GM21526 (cell line): ENCODE results near the gene SERINC5.
A peak's percentile ranks its signal among the peaks of the same experiment; 100 is the strongest.
"Not testable (repeated sequence)": the region's sequence is repeated elsewhere in the genome, so short reads cannot be mapped to it uniquely, and the experiment has no call there.

Experiments used
- ATAC-seq: cut with Tn5 transposase; IDR thresholded peaks from one replicate; pipeline ENCODE4 v1.9.1; 2021; ENCODE audit warnings: moderate library complexity; ENCODE audit not compliant: unreplicated experiment, low FRiP score

Gene SERINC5

DNA sequence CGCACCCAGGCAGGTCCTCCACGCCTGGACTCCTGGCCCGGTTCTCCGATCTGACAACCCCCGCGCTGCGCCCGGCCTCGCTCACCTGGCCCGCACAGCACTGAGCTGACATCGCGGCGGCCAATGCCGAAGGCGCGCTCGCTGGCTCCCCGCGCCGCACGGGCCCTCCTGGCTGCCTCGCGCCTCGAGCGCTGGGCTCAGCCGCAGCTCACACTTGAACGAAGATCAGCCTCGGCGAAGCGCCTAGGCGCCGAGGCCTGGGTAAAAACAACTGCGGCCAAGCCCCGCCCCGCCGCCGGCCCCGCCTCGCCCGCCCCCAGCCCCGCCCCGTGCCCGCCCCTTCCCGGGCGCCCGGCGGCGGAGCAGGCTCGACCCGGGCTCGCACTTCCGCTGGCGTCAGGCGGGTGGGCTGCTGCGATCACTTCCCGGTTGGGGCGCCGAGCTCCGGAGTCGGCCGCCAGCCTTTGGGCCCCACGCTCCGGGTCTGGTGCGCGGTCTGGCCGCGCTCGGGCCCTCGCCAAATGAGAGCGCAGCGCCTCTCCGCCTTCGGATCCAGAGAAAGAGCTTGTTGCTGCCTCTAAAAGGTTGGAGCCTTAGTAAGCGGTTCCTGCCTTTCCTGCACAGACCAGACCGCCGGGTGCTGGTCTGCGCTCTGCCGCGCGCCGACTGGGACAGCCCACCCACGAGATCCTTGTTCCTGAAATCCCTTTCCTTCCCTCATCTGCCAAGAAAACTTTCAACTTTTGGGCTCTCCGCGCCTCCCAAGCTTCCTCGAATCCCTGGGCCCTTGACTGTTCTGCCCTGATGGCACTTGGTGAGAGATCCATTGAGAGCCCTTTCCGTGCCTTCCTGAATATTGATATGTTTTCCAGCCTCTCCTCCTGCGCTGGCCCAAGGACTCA, at the start of gene SERINC5:
SERINC5 (minus strand) TSS at position 238 of the 902 bp plus-strand sequence; CDS start at position 112, 126 bp downstream.
- peak; percentile 81 for ATAC-seq

DNA sequence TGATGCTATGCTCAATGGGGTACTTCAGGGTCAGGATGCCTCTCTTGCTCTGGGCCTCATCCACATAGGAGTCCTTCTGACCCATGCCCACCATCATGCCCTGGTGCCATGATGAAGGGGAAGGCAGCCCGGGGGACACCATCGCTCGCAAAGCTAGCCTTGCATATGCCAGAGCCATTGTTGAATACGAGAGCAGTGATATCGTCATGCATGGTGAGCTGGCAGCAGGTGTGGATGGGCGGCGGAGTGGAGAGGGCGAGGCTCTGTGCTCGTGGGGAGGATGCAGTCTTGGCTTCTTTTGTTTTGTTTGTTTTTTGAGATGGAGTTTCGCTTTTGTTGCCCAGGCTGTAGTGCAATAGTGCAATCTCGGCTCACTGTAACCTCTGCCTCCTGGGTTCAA, 46.8 kb upstream of the SERINC5 start:
- no peak for ATAC-seq

DNA sequence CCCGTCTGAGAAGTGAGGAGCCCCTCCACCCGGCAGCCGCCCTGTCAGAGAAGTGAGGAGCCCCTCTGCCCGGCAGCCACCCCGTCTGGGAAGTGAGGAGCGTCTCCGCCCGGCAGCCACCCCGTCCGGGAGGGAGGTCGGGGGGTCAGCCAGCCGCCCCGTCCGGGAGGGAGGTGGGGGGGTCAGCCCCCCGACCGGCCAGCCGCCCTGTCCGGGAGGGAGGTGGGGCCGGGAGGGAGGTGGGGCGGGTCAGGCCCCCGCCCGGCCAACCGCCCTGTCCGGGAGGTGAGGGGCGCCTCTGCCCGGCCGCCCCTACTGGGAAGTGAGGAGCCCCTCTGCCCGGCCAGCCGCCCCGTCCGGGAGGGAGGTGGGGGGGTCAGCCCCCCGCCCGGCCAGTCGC, 45.5 kb upstream of the SERINC5 start:
- ATAC-seq: not testable (repeated sequence)

DNA sequence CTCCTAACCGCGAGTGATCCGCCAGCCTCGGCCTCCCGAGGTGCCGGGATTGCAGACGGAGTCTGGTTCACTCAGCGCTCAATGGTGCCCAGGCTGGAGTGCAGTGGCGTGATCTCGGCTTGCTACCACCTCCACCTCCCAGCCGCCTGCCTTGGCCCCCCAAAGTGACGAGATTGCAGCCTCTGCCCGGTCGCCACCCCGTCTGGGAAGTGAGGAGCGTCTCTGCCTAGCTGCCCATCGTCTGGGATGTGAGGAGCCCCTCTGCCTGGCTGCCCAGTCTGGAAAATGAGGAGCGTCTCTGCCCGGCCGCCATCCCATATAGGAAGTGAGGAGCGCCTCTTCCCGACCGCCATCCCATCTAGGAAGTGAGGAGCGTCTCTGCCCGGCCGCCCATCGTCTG, 44.9 kb upstream of the SERINC5 start:
- ATAC-seq: not testable (repeated sequence)

DNA sequence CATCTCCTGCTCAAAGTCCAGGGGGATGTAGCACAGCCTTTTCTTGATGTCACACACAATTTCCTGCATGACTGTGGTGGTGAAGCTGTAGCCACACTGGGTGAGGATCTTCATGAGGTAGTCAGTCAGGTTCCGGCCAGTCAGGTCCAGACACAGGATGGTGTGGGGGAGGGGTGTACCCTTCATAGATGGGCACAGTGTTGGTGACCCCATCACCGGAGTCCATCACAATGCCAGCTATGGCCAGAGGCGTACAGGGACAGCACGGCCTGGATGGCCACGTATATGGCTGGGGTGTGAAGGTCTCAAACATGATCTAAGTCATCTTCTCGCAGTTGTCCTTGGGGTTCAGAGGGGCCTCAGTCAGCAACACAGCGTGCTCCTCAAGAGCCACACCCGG, 44.3 kb upstream of the SERINC5 start:
- no peak for ATAC-seq

DNA sequence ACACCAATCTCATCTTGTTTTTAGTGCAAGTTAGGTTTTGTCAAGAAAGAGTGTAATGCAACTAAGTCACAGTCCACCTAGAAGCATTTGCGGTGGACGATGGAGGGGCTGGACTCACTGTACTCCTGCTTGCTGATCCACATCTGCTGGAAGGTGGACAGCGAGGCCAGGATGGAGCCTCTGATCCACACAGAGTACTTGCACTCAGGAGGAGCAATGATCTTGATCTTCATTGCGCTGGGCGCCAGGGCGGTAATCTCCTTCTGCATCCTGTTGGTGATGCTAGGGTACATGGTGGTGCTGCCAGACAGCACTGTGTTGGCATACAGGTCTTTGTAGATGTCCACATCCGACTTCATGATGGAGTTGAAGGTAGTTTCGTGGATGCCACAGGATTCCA, 43.8 kb upstream of the SERINC5 start:
- ATAC-seq: no peak

DNA sequence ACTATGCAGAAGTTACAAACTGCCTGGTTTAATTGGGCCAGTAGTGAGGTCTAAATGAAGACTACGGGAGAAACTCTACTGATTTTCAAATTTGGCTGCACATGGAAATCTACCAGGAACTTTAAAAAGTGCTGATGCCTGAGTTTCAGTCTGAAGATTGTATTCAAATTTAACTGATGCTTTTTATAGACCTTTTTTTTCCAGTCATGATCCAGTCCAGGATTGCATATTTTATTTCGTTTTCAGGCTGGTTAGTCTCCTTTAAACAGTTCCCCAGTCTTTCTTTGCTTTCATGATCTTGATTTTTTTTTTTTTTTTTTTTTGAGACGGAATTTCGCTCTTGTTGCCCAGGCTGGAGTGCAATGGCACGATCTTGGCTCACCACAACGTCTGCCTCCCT, 40.3 kb upstream of the SERINC5 start:
- ATAC-seq: no peak

DNA sequence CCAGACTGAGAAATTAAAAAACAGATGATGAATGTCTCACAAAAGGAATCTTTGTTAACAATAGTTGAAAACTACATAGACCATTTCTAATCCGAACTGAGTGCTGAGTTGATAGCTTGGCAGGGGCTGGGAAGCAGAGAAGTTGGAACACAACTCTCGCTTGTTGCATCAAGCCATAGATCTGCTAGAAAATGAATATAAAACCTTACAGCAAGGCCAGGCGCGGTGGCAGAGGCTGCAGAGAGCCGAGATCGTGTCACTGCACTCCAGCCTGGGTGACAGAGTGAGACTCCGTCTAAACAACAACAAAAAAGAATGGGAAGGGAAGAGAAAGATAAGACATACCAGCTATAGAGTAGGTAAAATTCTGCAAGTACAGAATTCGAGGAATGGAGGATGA, 35.9 kb upstream of the SERINC5 start:
- ATAC-seq: no peak

DNA sequence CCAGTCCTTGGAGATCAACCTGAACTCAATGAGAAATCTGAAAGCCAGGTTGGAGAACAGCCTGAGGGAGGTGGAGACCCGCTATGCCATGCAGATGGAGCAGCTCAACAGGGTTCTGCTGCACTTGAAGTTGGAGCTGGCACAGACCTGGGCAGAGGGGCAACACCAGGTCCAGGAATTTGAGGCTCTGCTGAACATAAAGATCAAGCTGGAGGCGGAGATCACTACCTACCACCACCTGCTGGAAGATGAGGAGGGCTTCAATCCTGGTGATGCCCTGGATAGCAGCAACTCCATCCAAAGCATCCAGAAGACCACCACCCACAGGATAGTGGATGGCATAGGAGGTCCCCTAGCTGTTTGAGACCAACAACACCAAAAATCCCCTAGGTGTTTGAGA, 33.5 kb upstream of the SERINC5 start:
- no peak for ATAC-seq

DNA sequence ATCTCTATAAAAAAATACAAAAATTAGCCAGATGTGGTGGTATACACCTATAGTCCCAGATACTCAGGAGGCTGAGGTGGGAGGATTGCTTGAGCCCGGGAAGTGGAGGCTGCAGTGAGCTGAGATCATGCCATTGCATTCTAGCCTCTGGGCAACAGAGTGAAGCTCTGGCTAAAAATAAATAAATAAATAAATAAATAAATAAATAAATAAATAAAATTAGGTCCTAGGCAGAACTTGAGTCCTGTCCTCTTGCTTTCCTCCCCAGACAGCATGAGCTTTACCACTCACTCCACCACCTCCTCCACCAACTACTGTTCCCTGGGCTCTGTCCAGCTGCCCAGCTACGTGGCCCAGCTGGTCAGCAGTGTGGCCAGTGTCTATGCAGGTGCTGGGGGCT, 32.3 kb upstream of the SERINC5 start:
- no peak for ATAC-seq

DNA sequence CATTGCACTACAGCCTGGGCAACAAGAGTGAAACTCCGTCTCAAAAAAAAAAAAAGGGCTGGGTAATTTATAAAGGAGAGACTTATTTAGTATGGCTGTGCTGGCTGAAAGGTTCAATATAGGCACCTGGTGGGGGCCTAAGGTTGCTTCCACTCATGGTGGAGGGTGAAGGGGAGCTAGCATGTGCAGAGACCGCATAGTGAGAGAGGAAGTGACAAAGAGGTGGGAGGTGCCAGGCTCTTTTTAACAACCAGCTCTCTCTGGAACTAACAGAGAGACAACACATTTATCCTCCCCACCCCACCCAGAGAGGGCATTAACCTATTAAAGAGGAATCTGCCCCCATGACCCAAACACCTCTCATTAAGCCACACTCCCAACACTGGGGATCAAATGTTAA, 28.9 kb upstream of the SERINC5 start:
- no peak for ATAC-seq

DNA sequence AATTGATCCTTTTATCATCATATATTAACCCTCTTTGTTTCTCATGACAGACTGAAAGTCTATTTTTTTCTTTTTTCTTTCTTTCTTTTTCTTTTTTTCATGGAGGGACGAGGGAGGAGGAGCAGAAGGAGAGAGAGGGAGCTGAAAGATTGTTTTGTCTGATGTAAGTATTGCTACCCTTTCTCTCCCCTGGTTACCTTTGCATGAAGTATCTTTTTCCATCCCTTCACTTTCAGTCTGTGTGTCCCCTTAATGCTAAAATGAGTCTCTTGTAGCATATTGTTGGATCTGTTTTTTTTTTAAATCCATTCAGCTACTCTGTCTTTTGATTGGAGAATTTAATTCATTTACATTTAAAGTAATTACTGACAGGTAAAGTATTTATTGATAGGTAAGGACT, 27.5 kb upstream of the SERINC5 start:
- ATAC-seq: no peak

DNA sequence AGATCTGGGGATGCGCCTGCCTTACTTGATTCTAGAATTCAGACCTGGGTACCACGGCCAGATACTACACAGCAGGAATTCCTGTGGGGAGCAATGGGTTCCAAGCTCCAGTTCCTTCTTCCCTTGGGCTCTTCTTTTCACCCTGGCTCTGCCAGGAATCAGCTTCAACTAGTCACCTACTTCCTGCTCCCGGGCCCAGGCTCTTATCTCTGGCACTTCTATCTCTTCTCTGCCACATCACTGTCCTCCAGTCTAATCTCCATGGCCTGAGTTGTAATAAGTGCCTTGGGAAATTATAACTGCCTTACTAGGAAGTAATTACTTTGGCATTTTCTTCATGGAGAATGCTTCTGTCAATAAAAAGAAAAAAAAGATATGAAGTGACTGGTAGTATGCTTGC, 26.2 kb upstream of the SERINC5 start:
- ATAC-seq: no peak

DNA sequence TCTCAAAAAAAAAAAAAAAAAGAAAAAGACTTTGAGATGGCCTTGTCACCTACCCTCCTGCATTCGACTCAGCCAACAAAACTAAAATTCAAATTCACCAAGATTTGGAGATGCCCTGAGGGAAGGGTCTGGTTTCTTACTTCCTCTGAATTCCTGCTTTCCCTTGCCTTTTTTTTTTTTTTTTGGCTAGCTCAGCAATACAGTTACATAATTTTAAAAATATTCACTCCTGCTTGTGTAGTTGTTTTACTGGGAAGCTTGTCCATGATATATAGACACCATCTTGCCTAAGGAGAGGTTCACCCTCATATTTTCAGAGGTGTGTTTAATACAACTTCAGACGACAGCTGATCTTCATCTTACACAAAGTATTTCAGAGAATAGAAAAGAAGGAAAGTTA, 21.3 kb upstream of the SERINC5 start:
- no peak for ATAC-seq

DNA sequence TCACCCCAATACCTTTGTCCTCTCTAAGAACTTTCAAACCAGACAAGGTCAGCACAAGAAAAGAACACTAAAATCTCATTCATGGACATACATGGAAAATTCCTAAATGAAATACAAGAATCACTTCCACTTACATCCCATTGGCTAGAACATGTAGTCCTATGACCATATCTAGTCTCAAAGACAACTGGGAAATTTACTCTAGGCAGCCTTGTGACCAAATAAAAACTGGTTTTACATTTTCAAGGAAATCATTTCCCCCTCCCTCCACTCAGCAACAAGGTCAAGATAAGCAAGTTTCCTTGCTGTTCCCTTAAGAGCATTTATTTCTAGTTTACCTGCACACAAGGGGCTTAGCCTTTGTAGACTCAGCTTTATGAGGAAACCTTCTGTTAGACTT, 20.3 kb upstream of the SERINC5 start:
- ATAC-seq: no peak

DNA sequence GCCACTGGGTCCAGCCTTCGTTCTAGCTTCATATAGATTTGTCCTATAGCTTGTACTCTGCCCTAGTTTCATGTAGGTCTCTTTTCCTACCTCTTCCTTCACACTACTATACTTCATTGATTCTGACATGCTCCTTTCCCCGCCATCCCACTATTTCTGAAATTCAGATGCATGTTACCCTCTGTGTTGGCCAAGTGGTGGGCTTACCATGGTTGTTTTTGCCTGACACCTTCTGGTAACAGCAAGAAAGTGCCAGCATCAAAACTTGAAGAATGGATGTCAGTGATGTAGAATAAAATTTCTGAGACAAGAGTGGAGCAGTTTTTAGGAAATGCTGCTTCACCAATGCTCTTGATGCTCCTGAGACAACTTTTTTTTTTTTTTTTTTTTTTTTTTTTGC, 19.5 kb upstream of the SERINC5 start:
- ATAC-seq: no peak

DNA sequence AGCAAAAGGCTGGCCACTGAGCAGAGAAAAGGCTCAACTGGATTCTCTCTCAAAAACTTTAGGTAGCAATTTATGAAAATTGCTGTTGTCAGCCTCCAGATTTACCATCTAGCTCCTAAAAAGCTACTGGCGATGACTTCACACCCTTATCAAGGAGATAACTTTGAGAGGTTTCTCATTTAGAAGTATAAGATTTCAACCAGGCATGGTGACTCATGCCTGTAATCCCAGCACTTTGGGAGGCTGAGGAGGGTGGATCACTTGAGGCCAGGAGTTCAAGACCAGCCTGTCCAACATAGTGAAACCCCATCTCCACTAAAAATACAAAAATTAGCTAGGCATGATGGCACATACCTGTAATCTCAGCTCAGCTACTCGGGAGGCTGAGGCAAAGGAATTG, 14.7 kb upstream of the SERINC5 start:
- not testable (repeated sequence) for ATAC-seq

DNA sequence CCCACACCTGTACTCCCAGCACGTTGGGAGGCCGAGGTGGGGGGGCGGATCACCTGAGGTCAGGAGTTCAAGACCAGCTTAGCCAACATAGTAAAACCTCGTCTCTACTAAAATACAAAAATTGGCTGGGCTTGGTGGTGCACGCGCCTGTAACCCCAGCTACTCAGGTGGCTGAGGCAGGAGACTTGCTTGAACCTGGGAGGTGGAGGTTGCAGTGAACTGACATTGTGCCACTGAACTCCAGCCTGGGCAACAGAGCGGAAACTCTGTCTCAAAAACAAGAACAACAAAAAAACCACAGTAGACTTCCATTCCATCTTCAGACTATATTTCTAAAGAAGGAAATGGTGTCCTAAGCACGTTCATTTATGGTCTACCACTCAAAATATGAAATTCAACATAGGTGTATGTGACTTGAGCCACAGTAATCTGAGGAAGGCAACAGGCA, 14.2 kb upstream of the SERINC5 start:
- ATAC-seq: no peak

DNA sequence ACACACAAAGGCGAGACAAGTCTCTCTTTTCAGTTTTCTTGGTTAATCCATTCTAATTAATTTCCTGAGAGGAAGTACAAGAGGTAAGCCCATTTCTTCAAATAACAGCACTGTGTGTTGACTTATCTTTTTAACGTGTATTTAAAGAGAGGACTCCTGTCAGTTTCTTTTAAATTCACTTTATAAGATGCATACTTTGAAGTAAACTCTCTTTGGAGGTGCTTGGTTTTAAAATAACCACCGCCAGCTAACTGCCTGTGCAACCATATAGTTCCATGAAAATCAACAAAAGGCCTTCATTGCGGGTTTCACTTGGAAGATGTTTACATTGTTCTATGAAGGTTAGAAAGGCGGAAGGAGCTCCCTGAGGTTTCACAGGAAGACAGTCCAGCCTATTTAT, 13.1 kb upstream of the SERINC5 start:
- no peak for ATAC-seq

DNA sequence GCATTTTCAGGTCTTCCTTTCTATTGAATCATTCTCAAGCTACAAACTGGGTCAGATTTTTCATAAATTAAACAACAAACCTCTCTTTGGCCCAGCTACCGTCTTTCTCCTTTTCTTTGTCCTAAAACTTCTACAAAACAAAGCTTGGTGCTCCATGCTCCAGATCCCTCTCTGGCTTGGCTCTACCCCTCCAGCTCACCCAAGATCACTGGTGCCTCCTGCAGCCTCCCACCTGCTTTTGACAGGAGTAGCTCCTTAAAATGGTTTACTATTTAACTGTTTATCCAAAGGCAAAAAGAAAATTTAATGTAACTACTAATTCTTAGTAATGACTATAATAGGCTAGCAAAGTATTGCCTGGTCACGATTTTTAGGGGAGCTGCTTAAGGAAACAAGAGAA, 10.7 kb upstream of the SERINC5 start:
- ATAC-seq: no peak

DNA sequence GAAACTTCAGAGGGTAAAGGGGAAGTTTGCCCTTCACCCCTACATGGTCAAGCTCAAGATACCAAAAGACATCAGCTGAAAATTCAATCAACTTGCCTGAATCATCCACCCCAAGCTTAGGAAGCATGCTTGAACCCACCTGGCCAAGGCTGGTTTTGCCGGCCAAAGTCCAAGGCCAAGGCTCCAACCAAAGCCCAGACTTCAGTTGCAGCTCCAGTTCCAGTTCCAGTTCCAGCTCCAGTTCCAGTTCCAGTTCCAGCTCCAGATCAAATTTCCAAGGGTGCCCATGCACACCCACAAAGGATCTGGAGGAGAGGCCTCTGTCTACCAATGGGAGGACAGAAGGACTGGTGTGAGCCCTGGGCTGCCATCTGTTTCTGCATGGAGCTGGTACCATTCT, 4.6 kb upstream of the SERINC5 start:
- no peak for ATAC-seq

DNA sequence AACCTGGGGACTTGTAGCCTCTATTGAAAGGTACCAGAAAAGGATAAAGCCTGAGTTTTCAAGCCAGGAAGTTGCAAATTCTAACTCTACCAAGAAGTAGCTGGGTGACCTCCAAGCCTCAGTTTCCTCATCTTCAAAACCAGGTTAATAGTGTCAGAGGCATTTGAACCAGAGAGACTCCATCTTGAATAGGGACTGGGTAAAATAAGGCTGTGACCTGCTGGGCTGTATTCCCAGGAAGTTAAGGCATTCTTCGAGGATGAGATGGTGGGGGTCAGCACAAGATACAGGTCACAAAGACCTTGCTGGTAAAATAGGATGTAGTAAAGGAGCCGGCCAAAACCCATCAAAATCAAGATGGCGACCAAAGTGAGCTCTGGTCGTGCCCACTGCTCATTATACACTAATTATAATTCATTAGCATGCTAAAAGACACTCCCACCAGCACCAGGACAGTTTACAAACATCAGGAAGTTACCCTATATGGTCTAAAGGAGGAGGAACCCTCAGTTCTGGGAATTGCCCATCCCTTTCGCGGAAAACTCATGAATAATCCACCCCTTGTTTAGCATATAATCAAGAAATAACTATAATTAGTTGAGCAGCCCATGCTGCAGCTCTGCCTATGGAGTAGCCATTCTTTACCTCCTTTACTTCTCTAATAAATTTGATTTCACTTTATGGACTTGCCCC, 3.8 kb upstream of the SERINC5 start:
- no peak for ATAC-seq
